Gastroesophageal sphincter (tissue), 4 donors: ENCODE results near the gene PRDM1. TPM values are rescaled to one million over a fixed set of nuclear protein-coding genes. Genes with fewer than 3 reads are reported as not detected.

ENCODE experiments used
- ATAC-seq: fragments of 150-250 bp; one replicate; pipeline ENCODE4 v1.9.1; 2016; ENCODE audit warnings: mild to moderate bottlenecking, moderate library complexity
- H3K27ac ChIP-seq, 4 donors: fragments of 200-600 bp; sonication (generic) in 3 of 4; 1 replicate in 3 of 4; 2 replicates in 1 of 4; pipeline ENCODE4 v1.5.1; 2016 to 2019
- H3K27me3 ChIP-seq: fragments of 200-600 bp; sonication (generic); one replicate; pipeline ENCODE4 v1.5.1; 2019
- H3K36me3 ChIP-seq, 2 donors: fragments of 200-600 bp; sonication (generic); one replicate each; pipeline ENCODE4 v1.5.1; 2019; ENCODE audit warnings: control low read depth in 1 of 2
- H3K4me1 ChIP-seq, 3 donors: fragments of 200-600 bp; sonication (generic); 1 replicate in 2 of 3; 2 replicates in 1 of 3; pipeline ENCODE4 v1.5.1; 2016 to 2019; ENCODE audit warnings: control low read depth in 2 of 3
- H3K4me3 ChIP-seq, 2 donors: fragments of 200-600 bp; sonication (generic); one replicate each; pipeline ENCODE4 v1.5.1; 2019; ENCODE audit warnings: mild to moderate bottlenecking in 1 of 2, moderate library complexity in 1 of 2
- H3K9me3 ChIP-seq, 3 donors: fragments of 200-600 bp; sonication (generic); one replicate each; pipeline ENCODE4 v1.5.1; 2017 to 2019; ENCODE audit warnings: control low read depth in 2 of 3
- EP300 ChIP-seq: sonication (generic); formaldehyde crosslinking; IDR thresholded peaks from one replicate; pipeline ENCODE4 v1.6.1; 2017; ENCODE audit warnings: antibody characterized with exemption, mild to moderate bottlenecking
- POLR2A ChIP-seq, 2 donors: fragments of 450-650 bp; IDR thresholded peaks; one replicate each; pipeline ENCODE4 v1.6.1; 2017; ENCODE audit warnings: antibody characterized with exemption in 2 of 2, mild to moderate bottlenecking in 2 of 2, moderate library complexity in 1 of 2
- POLR2AphosphoS5 ChIP-seq: sonication (generic); formaldehyde crosslinking; IDR thresholded peaks from one replicate; pipeline ENCODE4 v1.6.1; 2017; ENCODE audit warnings: antibody characterized with exemption
- WGBS, 2 donors: methylation state at CpG; one replicate each; pipeline ENCODE4 v1.1.5; 2018; ENCODE audit warnings: low coverage in 1 of 2; 5-methylcytosine and 5-hydroxymethylcytosine counted together
- total RNA-seq, 4 donors: library from RNA; depleted of rRNA; stranded (reverse); fragments of >200 nt; gene quantifications; one replicate each; pipeline ENCODE4 v1.1.0, GENCODE V29; 2016
- TF ChIP-seq, protein P1 (sequence below), 4 experiments: fragments of 200-600 bp in 2 of 4; fragments of 450-650 bp in 2 of 4; sonication (generic) in 1 of 4; IDR thresholded peaks; one replicate each; pipeline ENCODE4 v1.5.1; 2017 to 2019; ENCODE audit warnings: antibody characterized with exemption in 4 of 4, mild to moderate bottlenecking in 2 of 4, moderate library complexity in 2 of 4

Gene PRDM1
- total RNA-seq, 4 donors from 2014 or later: 1.8 to 4.0 (median 3.2) TPM

DNA sequence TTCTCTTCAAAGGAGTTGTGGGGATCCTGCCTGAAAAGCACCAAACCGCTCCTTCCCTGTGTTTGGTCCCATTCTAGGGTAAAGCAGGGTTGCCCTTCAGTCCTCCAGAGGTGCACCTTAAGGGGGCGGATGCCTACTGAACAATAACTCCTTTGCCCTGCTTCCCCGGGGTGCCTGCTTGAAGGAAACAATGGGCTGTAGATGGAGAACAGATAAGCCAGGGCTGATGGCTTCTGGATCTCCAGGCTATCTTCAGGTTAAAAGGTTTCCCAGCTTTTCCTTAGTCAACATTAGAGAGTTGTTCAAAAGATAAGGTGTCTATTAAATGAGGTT is 5.4 kb upstream of the PRDM1 start:
- Histone ChIP-seq H3K36me3 (no peaks in the 10 kb centered on the region), H3K27ac (no peak overlapping the region), H3K27me3 (peaks cover 28% of the 10 kb centered on the region), H3K9me3 (no peaks in the 10 kb centered on the region), H3K4me1 (no peaks in the 10 kb centered on the region), H3K4me3 (no peak overlapping the region)
- no peak for ATAC-seq
- 85% methylated on average over 3 of the region's 3 CpGs; no CpG with 5 or more reads in 1 of the 2 donors for WGBS, 2 donors
- no peak for TF ChIP-seq POLR2A (IDR thresholded peaks at IDR 0.05)
- TF ChIP-seq, protein P1, sequence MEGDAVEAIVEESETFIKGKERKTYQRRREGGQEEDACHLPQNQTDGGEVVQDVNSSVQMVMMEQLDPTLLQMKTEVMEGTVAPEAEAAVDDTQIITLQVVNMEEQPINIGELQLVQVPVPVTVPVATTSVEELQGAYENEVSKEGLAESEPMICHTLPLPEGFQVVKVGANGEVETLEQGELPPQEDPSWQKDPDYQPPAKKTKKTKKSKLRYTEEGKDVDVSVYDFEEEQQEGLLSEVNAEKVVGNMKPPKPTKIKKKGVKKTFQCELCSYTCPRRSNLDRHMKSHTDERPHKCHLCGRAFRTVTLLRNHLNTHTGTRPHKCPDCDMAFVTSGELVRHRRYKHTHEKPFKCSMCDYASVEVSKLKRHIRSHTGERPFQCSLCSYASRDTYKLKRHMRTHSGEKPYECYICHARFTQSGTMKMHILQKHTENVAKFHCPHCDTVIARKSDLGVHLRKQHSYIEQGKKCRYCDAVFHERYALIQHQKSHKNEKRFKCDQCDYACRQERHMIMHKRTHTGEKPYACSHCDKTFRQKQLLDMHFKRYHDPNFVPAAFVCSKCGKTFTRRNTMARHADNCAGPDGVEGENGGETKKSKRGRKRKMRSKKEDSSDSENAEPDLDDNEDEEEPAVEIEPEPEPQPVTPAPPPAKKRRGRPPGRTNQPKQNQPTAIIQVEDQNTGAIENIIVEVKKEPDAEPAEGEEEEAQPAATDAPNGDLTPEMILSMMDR (IDR thresholded peaks at IDR 0.05): no peak
- TF ChIP-seq POLR2AphosphoS5: no peak
- no peak for TF ChIP-seq EP300

DNA sequence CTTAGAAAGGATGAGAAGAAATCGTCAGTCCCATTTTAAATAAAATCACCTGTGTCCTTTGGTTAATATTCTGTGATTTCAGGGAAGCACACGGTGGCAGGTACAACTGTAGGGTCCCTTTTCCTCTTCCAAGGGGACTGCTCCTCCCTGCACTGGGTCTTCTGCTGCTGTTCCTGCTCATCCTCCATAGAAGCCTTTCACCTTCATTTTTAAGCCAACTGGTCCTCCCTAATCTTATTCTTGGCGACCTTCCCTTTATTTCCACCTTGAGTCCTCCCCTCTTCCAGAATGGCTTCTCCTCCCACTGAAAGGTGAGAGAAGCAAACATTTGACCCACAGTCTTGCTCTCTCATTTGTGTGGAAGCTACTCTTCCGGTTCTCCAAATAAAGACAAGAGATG is 4.4 kb upstream of the PRDM1 start:
- WGBS, 2 donors: 88 to 91% methylated on average over 4 of the region's 4 CpGs
- no peaks in the 10 kb centered on the region for H3K36me3 ChIP-seq
- H3K4me1 ChIP-seq: peaks cover 0 to 8% (median 0%) of the 10 kb centered on the region in 3 donors
- no peak overlapping the region for H3K27ac ChIP-seq
- H3K27me3 ChIP-seq: peaks cover 38% of the 10 kb centered on the region
- no peak for ATAC-seq
- no peak overlapping the region for H3K4me3 ChIP-seq
- no peaks in the 10 kb centered on the region for H3K9me3 ChIP-seq
- TF ChIP-seq, protein P1 (IDR thresholded peaks at IDR 0.05): no peak
- TF ChIP-seq EP300: no peak
- no peak for TF ChIP-seq POLR2AphosphoS5
- TF ChIP-seq POLR2A (IDR thresholded peaks at IDR 0.05): no peak

DNA sequence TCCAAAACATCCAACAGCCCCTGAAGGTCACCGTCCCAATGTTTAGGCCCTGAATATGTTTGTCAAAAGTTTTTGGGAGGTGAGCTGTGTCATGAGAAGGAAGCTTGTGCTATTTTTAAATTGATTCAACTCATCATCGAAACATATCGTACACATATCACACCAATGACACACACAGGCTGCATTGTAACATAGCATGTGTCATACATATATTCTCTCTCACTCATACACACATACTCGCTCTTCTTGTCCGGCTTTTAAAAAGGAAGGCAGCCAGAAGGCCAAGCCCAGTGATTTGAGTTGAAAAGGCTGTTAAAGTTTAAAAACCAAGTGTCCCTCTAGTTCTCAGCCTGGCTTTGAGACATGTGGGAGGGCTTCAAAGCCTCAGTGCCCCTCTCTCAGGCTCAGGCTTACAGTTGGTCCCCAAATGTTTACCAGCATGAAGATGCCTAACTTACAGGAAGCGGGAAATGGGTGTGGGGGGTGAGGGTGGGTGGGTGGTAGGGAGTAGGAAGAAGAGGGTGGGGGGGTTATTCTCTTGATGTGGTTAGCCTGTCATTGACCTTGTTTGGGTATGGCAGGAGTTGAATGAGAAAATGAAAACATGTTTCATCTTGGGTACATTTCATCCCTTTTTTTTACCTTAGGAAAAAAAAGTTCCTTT is 3.3 kb upstream of the PRDM1 start:
- H3K4me3 ChIP-seq: no peak overlapping the region
- no peaks in the 10 kb centered on the region for H3K36me3 ChIP-seq
- peaks cover 49% of the 10 kb centered on the region for H3K27me3 ChIP-seq
- no peak overlapping the region for H3K27ac ChIP-seq
- H3K9me3 ChIP-seq: no peaks in the 10 kb centered on the region
- no peak for ATAC-seq
- WGBS, 2 donors: 69 to 77% methylated on average over 5 to 6 of the region's 6 CpGs
- peaks cover 0 to 19% (median 0%) of the 10 kb centered on the region in 3 donors for H3K4me1 ChIP-seq
- TF ChIP-seq, protein P1 (IDR thresholded peaks at IDR 0.05): no peak
- TF ChIP-seq EP300: no peak
- no peak for TF ChIP-seq POLR2AphosphoS5

DNA sequence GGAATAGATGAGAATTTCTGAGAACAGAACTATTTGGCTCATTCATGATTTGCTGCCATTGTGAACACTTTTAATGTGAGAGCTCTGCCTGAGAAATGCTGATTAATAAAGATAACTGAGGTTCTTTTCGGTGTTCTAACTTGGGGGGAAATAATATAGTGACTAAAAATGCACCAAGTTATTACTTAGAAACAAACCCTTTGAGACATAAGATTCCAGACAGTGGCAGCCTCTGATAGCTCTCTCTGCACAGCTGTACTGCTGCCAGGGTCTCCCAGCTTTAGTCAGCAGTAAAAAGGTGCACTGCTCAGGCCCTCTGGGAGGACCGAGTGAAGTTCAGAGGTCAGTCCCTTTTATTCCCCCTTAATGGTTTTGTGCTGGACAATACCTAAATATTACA is 2.5 kb upstream of the PRDM1 start:
- Histone ChIP-seq H3K9me3 (no peaks in the 10 kb centered on the region), H3K4me1 (peaks cover 0 to 21% (median 0%) of the 10 kb centered on the region in 3 donors), H3K4me3 (no peak overlapping the region), H3K27ac (no peak overlapping the region), H3K36me3 (no peaks in the 10 kb centered on the region), H3K27me3 (peaks cover 57% of the 10 kb centered on the region)
- TF ChIP-seq POLR2AphosphoS5: no peak
- 88 to 91% methylated on average over 2 of the region's 2 CpGs for WGBS, 2 donors
- no peak for ATAC-seq

DNA sequence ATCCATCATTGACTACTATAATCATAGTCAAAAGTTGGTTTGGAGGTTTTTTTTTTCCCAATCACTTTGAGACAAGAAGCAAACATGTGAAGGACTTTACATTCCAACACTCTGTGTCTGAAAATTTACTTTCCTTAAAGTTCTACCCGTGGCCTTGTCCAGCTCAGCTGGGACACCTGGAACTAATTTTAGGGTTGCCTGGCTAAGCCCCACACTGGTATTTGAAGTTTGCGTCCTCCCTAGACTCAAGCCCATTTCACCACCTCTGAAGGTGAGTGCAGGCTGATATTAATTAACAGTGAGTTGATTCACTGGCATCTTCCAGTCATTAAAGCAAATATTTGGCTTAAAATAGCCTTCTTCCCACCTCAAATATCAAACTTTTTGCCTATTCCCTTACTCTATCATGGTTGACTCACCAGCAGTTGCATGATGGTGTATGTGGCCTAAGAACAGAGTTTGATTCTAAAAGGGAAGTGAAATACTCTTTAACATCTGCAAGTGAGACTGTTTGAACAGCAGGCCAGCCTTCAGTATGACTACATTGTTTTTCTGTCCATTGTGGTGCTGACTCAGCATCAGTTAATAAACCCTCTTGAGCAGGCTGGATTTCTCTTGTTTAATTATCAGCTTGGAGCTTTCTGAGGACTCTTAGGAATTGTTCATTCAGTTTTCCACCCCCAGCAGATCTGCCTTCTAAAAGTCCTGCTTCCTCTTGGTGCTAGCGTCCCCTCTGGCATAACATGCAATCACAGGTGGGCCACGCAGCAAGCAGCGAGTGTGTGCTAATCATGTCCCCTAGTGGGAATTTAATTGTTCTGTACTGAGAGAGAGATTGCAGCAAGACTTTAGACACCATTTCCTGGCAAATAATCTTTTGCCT is 1.8 kb upstream of the PRDM1 start:
- peak overlapping the region in 1 of 4 donors; percentile 2 for H3K27ac ChIP-seq
- no peaks in the 10 kb centered on the region for H3K36me3 ChIP-seq
- H3K27me3 ChIP-seq: peaks cover 64% of the 10 kb centered on the region
- 57 to 100% methylated on average over 3 to 5 of the region's 5 CpGs for WGBS, 2 donors
- no peak overlapping the region for H3K4me3 ChIP-seq
- TF ChIP-seq POLR2A (IDR thresholded peaks at IDR 0.05): no peak
- TF ChIP-seq, protein P1 (IDR thresholded peaks at IDR 0.05): peak in 2 of 4 experiments; percentile 14 to 37
- H3K4me1 ChIP-seq: peaks cover 0 to 21% (median 0%) of the 10 kb centered on the region in 3 donors
- no peaks in the 10 kb centered on the region for H3K9me3 ChIP-seq
- ATAC-seq: peak; percentile 40
